Keratinocyte (primary cell): Measurements from ENCODE around the gene IFNAR2. TPM values are rescaled to one million over a fixed set of nuclear protein-coding genes. Genes with fewer than 3 reads are reported as not detected.
"Not testable (repeated sequence)": the region's sequence is repeated elsewhere in the genome, so short reads cannot be mapped to it uniquely, and the experiment has no call there.

Experiments
- DNase-seq: peaks from one replicate; pipeline ENCODE4 v3.0.0-alpha.2; 2011; ENCODE audit warnings: low read depth, missing footprints, low spot score
- FAIRE-seq: peaks from 2 replicates; lab custom pipeline; 2011; peaks lifted over from hg19 to GRCh38; lab: Jason Lieb, UNC
- H2AFZ ChIP-seq: 2 replicates; pipeline ENCODE4 v1.6.0; 2012; ENCODE audit warnings: low read length, control low read depth, inconsistent platforms; ENCODE audit not compliant: control insufficient read depth
- H3K27ac ChIP-seq: 2 replicates; pipeline ENCODE4 v1.5.1; 2011; ENCODE audit warnings: low read length; ENCODE audit not compliant: control insufficient read depth, insufficient read depth
- H3K27me3 ChIP-seq: 3 replicates; pipeline ENCODE4 v1.6.0; 2011; ENCODE audit warnings: low read length; ENCODE audit not compliant: control insufficient read depth, insufficient read depth; ENCODE audit errors: extremely low read depth
- H3K36me3 ChIP-seq, 2 experiments: 2 replicates in 1 of 2; 3 replicates in 1 of 2; pipeline ENCODE4 v1.5.1; 2011; ENCODE audit warnings: low read length in 2 of 2, mild to moderate bottlenecking in 1 of 2; ENCODE audit not compliant: control insufficient read depth in 2 of 2, insufficient read depth in 2 of 2; ENCODE audit errors: extremely low read depth in 1 of 2
- H3K4me1 ChIP-seq: 3 replicates; pipeline ENCODE4 v1.5.1; 2011; ENCODE audit warnings: low read length; ENCODE audit not compliant: control insufficient read depth, insufficient read depth; ENCODE audit errors: extremely low read depth
- H3K4me2 ChIP-seq: 3 replicates; pipeline ENCODE4 v1.6.0; 2011; ENCODE audit warnings: low read depth, low read length; ENCODE audit not compliant: control insufficient read depth, insufficient read depth; ENCODE audit errors: extremely low read depth
- H3K4me3 ChIP-seq, 3 experiments: fragments of 200-600 bp in 1 of 3; sonication (generic) in 1 of 3; 2 replicates in 2 of 3; 3 replicates in 1 of 3; pipeline ENCODE4 v1.5.1; 2011 to 2016; ENCODE audit warnings: low read length in 3 of 3, mild to moderate bottlenecking in 3 of 3, control low read depth in 2 of 3, inconsistent platforms in 1 of 3, low read depth in 1 of 3, mixed read lengths in 1 of 3, mixed run types in 1 of 3, moderate library complexity in 1 of 3; ENCODE audit not compliant: control insufficient read depth in 2 of 3, insufficient read depth in 2 of 3; ENCODE audit errors: extremely low read depth in 1 of 3
- H3K79me2 ChIP-seq: 2 replicates; pipeline ENCODE4 v1.6.0; 2012; ENCODE audit warnings: low read length; ENCODE audit not compliant: control insufficient read depth, insufficient read depth
- H3K9ac ChIP-seq: 3 replicates; pipeline ENCODE4 v1.6.0; 2011; ENCODE audit warnings: low read length; ENCODE audit not compliant: control insufficient read depth, insufficient read depth; ENCODE audit errors: extremely low read depth
- H3K9me1 ChIP-seq: 3 replicates; pipeline ENCODE4 v1.6.0; 2011; ENCODE audit warnings: low read length; ENCODE audit not compliant: control insufficient read depth, insufficient read depth; ENCODE audit errors: extremely low read depth
- H3K9me3 ChIP-seq: 2 replicates; pipeline ENCODE4 v1.5.1; 2012; ENCODE audit warnings: low read depth, low read length; ENCODE audit not compliant: control insufficient read depth
- H4K20me1 ChIP-seq: 3 replicates; pipeline ENCODE4 v1.6.0; 2011; ENCODE audit warnings: low read length; ENCODE audit not compliant: control insufficient read depth, insufficient read depth; ENCODE audit errors: extremely low read depth
- EZH2 ChIP-seq: IDR thresholded peaks from one replicate; pipeline ENCODE4 v1.6.1; 2012; ENCODE audit warnings: inconsistent platforms, mild to moderate bottlenecking, low read length, moderate library complexity
- dilution Hi-C: fragments of 300-500 bp; cut with MboI; formaldehyde crosslinking; loops from one replicate; pipeline ENCODE4 v1.7.0; 2020; ENCODE audit warnings: low sequenced_read_pairs; ENCODE audit not compliant: extremely low pct_ligation_motif_present
- polyA plus RNA-seq, 5 experiments: library from polyadenylated mRNA; depleted of rRNA in 3 of 5; stranded (reverse) in 3 of 5; stranded (forward) in 1 of 5; unstranded in 1 of 5; fragments of >200 nt; gene quantifications; 1 replicate in 1 of 5; 2 replicates in 3 of 5; 3 replicates in 1 of 5; pipeline versions ENCODE4 v1.2.1 to v1.2.3, GENCODE V29; 2011 to 2012; ENCODE audit warnings: missing spikeins in 2 of 5, low read depth in 1 of 5, low replicate concordance in 1 of 5
- TF ChIP-seq, protein P1 (sequence below), 3 experiments: IDR thresholded peaks in 1 of 3; conservative IDR thresholded peaks in 1 of 3; optimal IDR thresholded peaks in 1 of 3; 2 replicates in 2 of 3; 3 replicates in 1 of 3; pipeline versions ENCODE3 to v1.5.1; 2011; ENCODE audit warnings: low read length in 3 of 3, mild to moderate bottlenecking in 3 of 3, moderate library complexity in 2 of 3, control low read depth in 1 of 3, inconsistent platforms in 1 of 3; ENCODE audit not compliant: insufficient read depth in 2 of 3; ENCODE audit errors: extremely low read depth in 1 of 3

IFNAR2 gene
- polyA plus RNA-seq, 1 donor (not counting 4 experiments of a cell fraction or from before 2014, with no cell fraction given) = 23.0 TPM

GRCh38 chr21:33240404-33240803, 10.7 kb downstream of the IFNAR2 start:
- peaks cover 11% of the 10 kb centered on the region for H3K4me1 ChIP-seq
- peaks cover 2% of the 10 kb centered on the region for H3K79me2 ChIP-seq
- no peaks in the 10 kb centered on the region for H4K20me1 ChIP-seq
- H3K9me3 ChIP-seq = no peaks in the 10 kb centered on the region
- H3K9me1 ChIP-seq = no peaks in the 10 kb centered on the region
- FAIRE-seq (no peak), DNase-seq (no peak)
- H3K27me3 ChIP-seq = no peaks in the 10 kb centered on the region
- no peak overlapping the region for H2AFZ ChIP-seq
- no peak overlapping the region for H3K4me2 ChIP-seq
- H3K9ac ChIP-seq = no peak overlapping the region
- no peak overlapping the region for H3K27ac ChIP-seq
- dilution Hi-C loops = no loop called here
- H3K4me3 ChIP-seq = no peak overlapping the region
- peaks cover 0 to 6% of the 10 kb centered on the region in 2 experiments for H3K36me3 ChIP-seq
- TF ChIP-seq, protein P1, sequence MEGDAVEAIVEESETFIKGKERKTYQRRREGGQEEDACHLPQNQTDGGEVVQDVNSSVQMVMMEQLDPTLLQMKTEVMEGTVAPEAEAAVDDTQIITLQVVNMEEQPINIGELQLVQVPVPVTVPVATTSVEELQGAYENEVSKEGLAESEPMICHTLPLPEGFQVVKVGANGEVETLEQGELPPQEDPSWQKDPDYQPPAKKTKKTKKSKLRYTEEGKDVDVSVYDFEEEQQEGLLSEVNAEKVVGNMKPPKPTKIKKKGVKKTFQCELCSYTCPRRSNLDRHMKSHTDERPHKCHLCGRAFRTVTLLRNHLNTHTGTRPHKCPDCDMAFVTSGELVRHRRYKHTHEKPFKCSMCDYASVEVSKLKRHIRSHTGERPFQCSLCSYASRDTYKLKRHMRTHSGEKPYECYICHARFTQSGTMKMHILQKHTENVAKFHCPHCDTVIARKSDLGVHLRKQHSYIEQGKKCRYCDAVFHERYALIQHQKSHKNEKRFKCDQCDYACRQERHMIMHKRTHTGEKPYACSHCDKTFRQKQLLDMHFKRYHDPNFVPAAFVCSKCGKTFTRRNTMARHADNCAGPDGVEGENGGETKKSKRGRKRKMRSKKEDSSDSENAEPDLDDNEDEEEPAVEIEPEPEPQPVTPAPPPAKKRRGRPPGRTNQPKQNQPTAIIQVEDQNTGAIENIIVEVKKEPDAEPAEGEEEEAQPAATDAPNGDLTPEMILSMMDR (optimal IDR thresholded peaks at IDR 0.05 in 1 of 3, IDR thresholded peaks at IDR 0.05 in 1 of 3, conservative IDR thresholded peaks at IDR 0.05 in 1 of 3; ENCODE audit: extremely low read depth in 1 of 3, insufficient read depth in 2 of 3, low read length in 3 of 3) = no peak
- no peak for TF ChIP-seq EZH2

DNA sequence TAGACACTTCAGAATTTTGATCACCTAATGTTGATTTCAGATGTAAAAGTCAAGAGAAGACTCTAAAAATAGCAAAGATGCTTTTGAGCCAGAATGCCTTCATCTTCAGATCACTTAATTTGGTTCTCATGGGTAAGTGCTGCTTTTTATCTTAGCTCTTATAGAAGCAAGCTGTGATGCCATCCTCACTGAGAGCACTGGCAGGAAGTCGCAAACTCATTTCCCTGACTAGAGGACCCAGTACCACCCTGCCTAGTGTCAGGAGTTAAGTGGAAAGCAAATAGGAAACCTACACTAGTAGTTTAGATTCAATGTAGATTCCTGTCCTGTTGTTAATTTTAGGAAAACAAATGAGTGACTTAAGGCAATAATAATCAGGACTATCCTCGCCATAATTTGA, 12.1 kb downstream of the IFNAR2 start:
- no peak for DNase-seq
- Histone ChIP-seq H3K9ac (no peak overlapping the region), H4K20me1 (no peaks in the 10 kb centered on the region), H3K9me3 (no peaks in the 10 kb centered on the region), H3K9me1 (no peaks in the 10 kb centered on the region), H2AFZ (no peak overlapping the region), H3K36me3 (peaks cover 0 to 10% of the 10 kb centered on the region in 2 experiments), H3K79me2 (no peaks in the 10 kb centered on the region), H3K27me3 (no peaks in the 10 kb centered on the region), H3K4me3 (no peak overlapping the region), H3K4me1 (peaks cover 11% of the 10 kb centered on the region), H3K27ac (no peak overlapping the region), H3K4me2 (no peak overlapping the region)
- dilution Hi-C loops = no loop called here
- FAIRE-seq = no peak
- TF ChIP-seq, protein P1 (optimal IDR thresholded peaks at IDR 0.05 in 1 of 3, IDR thresholded peaks at IDR 0.05 in 1 of 3, conservative IDR thresholded peaks at IDR 0.05 in 1 of 3; ENCODE audit: extremely low read depth in 1 of 3, insufficient read depth in 2 of 3, low read length in 3 of 3) = no peak

DNA sequence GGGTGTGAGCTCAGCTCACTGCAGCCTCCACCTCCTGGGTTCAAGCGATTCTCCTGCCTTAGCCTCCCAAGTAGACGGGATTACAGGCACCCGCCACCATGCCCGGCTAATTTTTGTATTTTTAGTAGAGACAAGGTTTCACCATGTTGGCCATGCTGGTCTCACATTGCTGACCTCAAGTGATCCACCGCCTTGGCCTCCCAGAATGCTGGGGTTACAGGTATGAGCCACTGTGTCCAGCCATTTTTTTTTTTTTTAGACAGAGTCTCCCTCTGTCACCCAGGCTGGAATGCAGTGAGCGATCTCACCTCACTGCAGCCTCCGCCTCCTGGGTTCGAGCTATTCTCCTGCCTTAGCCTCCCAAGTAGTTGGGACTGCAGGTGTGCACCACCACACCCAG, 13.1 kb downstream of the IFNAR2 start:
- H4K20me1 ChIP-seq, FAIRE-seq, H2AFZ ChIP-seq, H3K9me1 ChIP-seq, dilution Hi-C loops, DNase-seq, H3K4me2 ChIP-seq, H3K9ac ChIP-seq, H3K4me1 ChIP-seq, H3K79me2 ChIP-seq, H3K27me3 ChIP-seq, H3K27ac ChIP-seq, H3K9me3 ChIP-seq, H3K4me3 ChIP-seq: not testable (repeated sequence)
- peaks cover 3 to 12% of the 10 kb centered on the region in 2 experiments for H3K36me3 ChIP-seq
